ENCODE results near the gene TRIM67.
"Not testable (repeated sequence)": the region's sequence is repeated elsewhere in the genome, so short reads cannot be mapped to it uniquely, and the experiment has no call there.

The TRIM67 gene

GRCh38 chr1:231161667-231162296, at the start of gene TRIM67:
TSS of gene TRIM67 (plus strand) at chr1:231162058. CDS start at chr1:231162970, 912 bp downstream.
- no peak for DNase-seq

GRCh38 chr1:231116738-231117137, 45.1 kb upstream of the TRIM67 start:
- DNase-seq, result no peak

GRCh38 chr1:231118704-231119453, 43.0 kb upstream of the TRIM67 start:
- no peak for DNase-seq

GRCh38 chr1:231121533-231121932, 40.3 kb upstream of the TRIM67 start:
- no peak for DNase-seq

- DNase-seq, result no peak
Measured at GRCh38 chr1:231122143-231122542, 39.7 kb upstream of the TRIM67 start.

GRCh38 chr1:231124746-231125145, 37.1 kb upstream of the TRIM67 start:
- DNase-seq, result no peak

- no peak for DNase-seq
Measured at GRCh38 chr1:231125972-231126580, 35.8 kb upstream of the TRIM67 start.

- not testable (repeated sequence) for DNase-seq
Measured at GRCh38 chr1:231127106-231127505, 34.8 kb upstream of the TRIM67 start.

GRCh38 chr1:231128471-231128870, 33.4 kb upstream of the TRIM67 start:
- not testable (repeated sequence) for DNase-seq

- DNase-seq, result no peak
Measured at GRCh38 chr1:231130544-231130943, 31.3 kb upstream of the TRIM67 start.

- not testable (repeated sequence) for DNase-seq
Measured at GRCh38 chr1:231132591-231132990, 29.3 kb upstream of the TRIM67 start.

- DNase-seq, result no peak
Measured at GRCh38 chr1:231134624-231135023, 27.2 kb upstream of the TRIM67 start.

- DNase-seq, result no peak
Measured at GRCh38 chr1:231138236-231138635, 23.6 kb upstream of the TRIM67 start.

- DNase-seq, result no peak
Measured at GRCh38 chr1:231139125-231139649, 22.7 kb upstream of the TRIM67 start.

- no peak for DNase-seq
Measured at GRCh38 chr1:231139659-231140654, 21.9 kb upstream of the TRIM67 start.

- no peak for DNase-seq
Measured at GRCh38 chr1:231144416-231145193, 17.3 kb upstream of the TRIM67 start.

GRCh38 chr1:231147896-231148295, 14.0 kb upstream of the TRIM67 start:
- DNase-seq, result no peak

GRCh38 chr1:231151811-231152210, 10.0 kb upstream of the TRIM67 start:
- no peak for DNase-seq

- DNase-seq, result no peak
Measured at GRCh38 chr1:231153726-231154125, 8.1 kb upstream of the TRIM67 start.

GRCh38 chr1:231155808-231156207, 6.0 kb upstream of the TRIM67 start:
- DNase-seq, result no peak

GRCh38 chr1:231157311-231157710, 4.5 kb upstream of the TRIM67 start:
- DNase-seq, result no peak

- not testable (repeated sequence) for DNase-seq
Measured at GRCh38 chr1:231158141-231158540, 3.7 kb upstream of the TRIM67 start.

All from activated T-cell treated with anti-CD3 and anti-CD28 coated beads, Interleukin-2, amount 50 U/mL, for 1 hour (primary cell).